Measurements from ENCODE around the gene C1QC.
A peak's percentile ranks its signal among the peaks of the same experiment; 100 is the strongest.

The C1QC gene

GRCh38 chr1:22643928-22644327 is 495 bp downstream of the C1QC start:
- Histone ChIP-seq H3K36me3 (ENCODE audit: control insufficient read depth in 1 of 2, insufficient read depth in 2 of 2, low read length in 2 of 2) (no peaks in the 10 kb centered on the region), H3K27ac (ENCODE audit: low read depth, low read length) (no peak overlapping the region), H3K4me3 (ENCODE audit: low read depth in 1 of 2, low read length in 2 of 2) (peak overlapping the region; percentile 21 to 24), H3K9ac (ENCODE audit: low read depth in 1 of 2, low read length in 2 of 2) (no peak overlapping the region), H3K9me3 (ENCODE audit: control insufficient read depth in 1 of 2, low read length in 2 of 2) (no peaks in the 10 kb centered on the region), H3K27me3 (ENCODE audit: control insufficient read depth in 1 of 2, insufficient read depth in 2 of 2, low read length in 2 of 2) (peaks cover 0 to 2% of the 10 kb centered on the region in 2 donors), H3K4me1 (ENCODE audit: control insufficient read depth in 1 of 2, insufficient read depth in 2 of 2, low read length in 2 of 2) (peaks cover 0 to 3% of the 10 kb centered on the region in 2 donors)

GRCh38 chr1:22645931-22646330 is 2.5 kb downstream of the C1QC start:
- H3K4me1 ChIP-seq (ENCODE audit: control insufficient read depth in 1 of 2, insufficient read depth in 2 of 2, low read length in 2 of 2): peaks cover 0 to 3% of the 10 kb centered on the region in 2 donors
- no peak overlapping the region for H3K9ac ChIP-seq (ENCODE audit: low read depth in 1 of 2, low read length in 2 of 2)
- H3K4me3 ChIP-seq (ENCODE audit: low read depth in 1 of 2, low read length in 2 of 2): peak overlapping the region in 1 of 2 donors; percentile 34
- H3K27me3 ChIP-seq (ENCODE audit: control insufficient read depth in 1 of 2, insufficient read depth in 2 of 2, low read length in 2 of 2): peaks cover 0 to 5% of the 10 kb centered on the region in 2 donors
- no peaks in the 10 kb centered on the region for H3K36me3 ChIP-seq (ENCODE audit: control insufficient read depth in 1 of 2, insufficient read depth in 2 of 2, low read length in 2 of 2)
- H3K9me3 ChIP-seq (ENCODE audit: control insufficient read depth in 1 of 2, low read length in 2 of 2): no peaks in the 10 kb centered on the region
- no peak overlapping the region for H3K27ac ChIP-seq (ENCODE audit: low read depth, low read length)

GRCh38 chr1:22646384-22646783 is 3.0 kb downstream of the C1QC start:
- H3K4me1 ChIP-seq (ENCODE audit: control insufficient read depth in 1 of 2, insufficient read depth in 2 of 2, low read length in 2 of 2): no peaks in the 10 kb centered on the region
- H3K4me3 ChIP-seq (ENCODE audit: low read depth in 1 of 2, low read length in 2 of 2): no peak overlapping the region
- no peak overlapping the region for H3K27ac ChIP-seq (ENCODE audit: low read depth, low read length)
- H3K27me3 ChIP-seq (ENCODE audit: control insufficient read depth in 1 of 2, insufficient read depth in 2 of 2, low read length in 2 of 2): peaks cover 0 to 5% of the 10 kb centered on the region in 2 donors
- no peaks in the 10 kb centered on the region for H3K9me3 ChIP-seq (ENCODE audit: control insufficient read depth in 1 of 2, low read length in 2 of 2)
- no peaks in the 10 kb centered on the region for H3K36me3 ChIP-seq (ENCODE audit: control insufficient read depth in 1 of 2, insufficient read depth in 2 of 2, low read length in 2 of 2)
- H3K9ac ChIP-seq (ENCODE audit: low read depth in 1 of 2, low read length in 2 of 2): no peak overlapping the region

- H3K27ac ChIP-seq (ENCODE audit: low read depth, low read length): no peak overlapping the region
- no peaks in the 10 kb centered on the region for H3K9me3 ChIP-seq (ENCODE audit: control insufficient read depth in 1 of 2, low read length in 2 of 2)
- no peaks in the 10 kb centered on the region for H3K4me1 ChIP-seq (ENCODE audit: control insufficient read depth in 1 of 2, insufficient read depth in 2 of 2, low read length in 2 of 2)
- peaks cover 0 to 5% of the 10 kb centered on the region in 2 donors for H3K27me3 ChIP-seq (ENCODE audit: control insufficient read depth in 1 of 2, insufficient read depth in 2 of 2, low read length in 2 of 2)
- no peak overlapping the region for H3K9ac ChIP-seq (ENCODE audit: low read depth in 1 of 2, low read length in 2 of 2)
- H3K4me3 ChIP-seq (ENCODE audit: low read depth in 1 of 2, low read length in 2 of 2): no peak overlapping the region
- H3K36me3 ChIP-seq (ENCODE audit: control insufficient read depth in 1 of 2, insufficient read depth in 2 of 2, low read length in 2 of 2): no peaks in the 10 kb centered on the region
These were observed 6.8 kb downstream of the C1QC start for GRCh38 chr1:22650089-22650693.

GRCh38 chr1:22651941-22652856 is 8.8 kb downstream of the C1QC start:
- H3K27me3 ChIP-seq (ENCODE audit: control insufficient read depth in 1 of 2, insufficient read depth in 2 of 2, low read length in 2 of 2): peaks cover 0 to 16% of the 10 kb centered on the region in 2 donors

GRCh38 chr1:22652881-22653316 is 9.5 kb downstream of the C1QC start, which contains the start of gene C1QB:
TSS of gene C1QB (plus strand) at chr1:22653236. CDS start at chr1:22659463, 6,227 bp downstream.
- H3K4me3 ChIP-seq (ENCODE audit: low read depth in 1 of 2, low read length in 2 of 2): peak within 1 kb of the TSS; percentile 30 to 32
- no peak within 1 kb of the TSS for H3K27ac ChIP-seq (ENCODE audit: low read depth, low read length)
- no peaks in the 10 kb centered on the region for H3K36me3 ChIP-seq (ENCODE audit: control insufficient read depth in 1 of 2, insufficient read depth in 2 of 2, low read length in 2 of 2)
- peak within 1 kb of the TSS in 1 of 2 donors; percentile 23 for H3K9ac ChIP-seq (ENCODE audit: low read depth in 1 of 2, low read length in 2 of 2)
- peaks cover 0 to 18% of the 10 kb centered on the region in 2 donors for H3K27me3 ChIP-seq (ENCODE audit: control insufficient read depth in 1 of 2, insufficient read depth in 2 of 2, low read length in 2 of 2)
- H3K9me3 ChIP-seq (ENCODE audit: control insufficient read depth in 1 of 2, low read length in 2 of 2): no peaks in the 10 kb centered on the region
- no peaks in the 10 kb centered on the region for H3K4me1 ChIP-seq (ENCODE audit: control insufficient read depth in 1 of 2, insufficient read depth in 2 of 2, low read length in 2 of 2)

More at GRCh38 chr1:22651941-22652856, 8.8 kb downstream of the C1QC start:
- Histone ChIP-seq H3K27ac (ENCODE audit: low read depth, low read length) (no peak overlapping the region), H3K4me3 (ENCODE audit: low read depth in 1 of 2, low read length in 2 of 2) (no peak overlapping the region), H3K9ac (ENCODE audit: low read depth in 1 of 2, low read length in 2 of 2) (no peak overlapping the region), H3K9me3 (ENCODE audit: control insufficient read depth in 1 of 2, low read length in 2 of 2) (no peaks in the 10 kb centered on the region), H3K36me3 (ENCODE audit: control insufficient read depth in 1 of 2, insufficient read depth in 2 of 2, low read length in 2 of 2) (no peaks in the 10 kb centered on the region), H3K4me1 (ENCODE audit: control insufficient read depth in 1 of 2, insufficient read depth in 2 of 2, low read length in 2 of 2) (no peaks in the 10 kb centered on the region)

DNA sequence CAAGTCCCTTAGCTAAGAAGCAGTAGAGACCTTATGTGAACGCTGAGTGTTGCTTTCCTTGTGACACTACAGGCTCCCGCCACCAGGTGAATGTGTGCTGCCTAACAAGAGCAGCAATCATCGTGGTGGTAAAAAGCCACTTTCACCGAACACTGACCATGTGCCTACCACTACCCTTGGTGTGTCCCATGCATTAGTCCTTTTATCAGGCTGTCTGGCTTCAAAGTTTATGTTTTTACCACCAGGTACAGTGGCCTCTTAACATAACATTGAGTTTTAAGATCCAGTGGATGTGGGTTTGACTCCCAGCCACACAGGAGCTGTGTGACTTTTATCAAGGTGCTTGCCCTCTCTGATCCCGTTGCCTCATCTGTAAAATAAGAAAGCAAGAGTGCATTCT is 11.3 kb downstream of the C1QC start:
- Histone ChIP-seq H3K9me3 (ENCODE audit: control insufficient read depth in 1 of 2, low read length in 2 of 2) (no peaks in the 10 kb centered on the region), H3K27me3 (ENCODE audit: control insufficient read depth in 1 of 2, insufficient read depth in 2 of 2, low read length in 2 of 2) (peaks cover 0 to 23% of the 10 kb centered on the region in 2 donors), H3K9ac (ENCODE audit: low read depth in 1 of 2, low read length in 2 of 2) (peak overlapping the region in 1 of 2 donors; percentile 7), H3K27ac (ENCODE audit: low read depth, low read length) (no peak overlapping the region), H3K4me3 (ENCODE audit: low read depth in 1 of 2, low read length in 2 of 2) (peak overlapping the region in 1 of 2 donors; percentile 30), H3K4me1 (ENCODE audit: control insufficient read depth in 1 of 2, insufficient read depth in 2 of 2, low read length in 2 of 2) (no peaks in the 10 kb centered on the region), H3K36me3 (ENCODE audit: control insufficient read depth in 1 of 2, insufficient read depth in 2 of 2, low read length in 2 of 2) (no peaks in the 10 kb centered on the region)

DNA sequence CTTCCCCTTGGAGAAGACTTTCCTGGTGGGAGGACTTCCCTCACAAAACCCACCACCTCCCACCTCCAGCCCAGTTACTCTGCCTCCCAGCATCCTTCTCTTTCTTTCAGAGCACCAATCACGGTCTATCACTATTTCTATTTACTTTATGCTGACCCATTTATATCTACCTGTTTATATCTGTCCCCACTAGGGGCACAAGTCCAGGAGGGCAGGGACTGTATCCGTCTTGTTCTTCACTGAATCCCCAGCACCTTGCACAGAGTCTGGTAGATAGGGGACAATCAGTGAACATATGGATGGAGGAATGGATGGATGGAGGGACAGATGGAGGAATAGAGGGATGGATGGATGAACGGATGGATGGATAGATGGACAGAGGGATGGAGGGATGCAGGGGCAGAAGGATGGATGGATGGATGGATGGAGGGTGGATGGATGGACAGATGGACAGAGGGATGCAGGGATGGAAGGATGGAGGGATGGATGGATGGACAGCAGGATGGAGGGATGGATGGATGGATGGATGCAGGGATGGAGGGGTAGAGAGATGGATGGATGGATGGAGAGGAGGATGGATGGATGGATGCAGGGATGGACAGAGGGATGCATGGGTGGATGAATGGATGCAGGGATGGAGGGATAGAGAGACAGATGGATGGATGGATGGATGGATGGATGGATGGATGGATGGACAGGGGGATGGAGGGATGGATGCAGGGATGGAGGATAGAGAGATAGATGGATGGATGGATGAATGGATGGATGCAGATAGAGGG is 15.1 kb downstream of the C1QC start:
- no peak overlapping the region for H3K4me3 ChIP-seq (ENCODE audit: low read depth in 1 of 2, low read length in 2 of 2)
- H3K9ac ChIP-seq (ENCODE audit: low read depth in 1 of 2, low read length in 2 of 2): no peak overlapping the region
- no peaks in the 10 kb centered on the region for H3K9me3 ChIP-seq (ENCODE audit: control insufficient read depth in 1 of 2, low read length in 2 of 2)
- peaks cover 0 to 23% of the 10 kb centered on the region in 2 donors for H3K27me3 ChIP-seq (ENCODE audit: control insufficient read depth in 1 of 2, insufficient read depth in 2 of 2, low read length in 2 of 2)
- H3K36me3 ChIP-seq (ENCODE audit: control insufficient read depth in 1 of 2, insufficient read depth in 2 of 2, low read length in 2 of 2): no peaks in the 10 kb centered on the region
- H3K4me1 ChIP-seq (ENCODE audit: control insufficient read depth in 1 of 2, insufficient read depth in 2 of 2, low read length in 2 of 2): peaks cover 0 to 3% of the 10 kb centered on the region in 2 donors
- H3K27ac ChIP-seq (ENCODE audit: low read depth, low read length): no peak overlapping the region

DNA sequence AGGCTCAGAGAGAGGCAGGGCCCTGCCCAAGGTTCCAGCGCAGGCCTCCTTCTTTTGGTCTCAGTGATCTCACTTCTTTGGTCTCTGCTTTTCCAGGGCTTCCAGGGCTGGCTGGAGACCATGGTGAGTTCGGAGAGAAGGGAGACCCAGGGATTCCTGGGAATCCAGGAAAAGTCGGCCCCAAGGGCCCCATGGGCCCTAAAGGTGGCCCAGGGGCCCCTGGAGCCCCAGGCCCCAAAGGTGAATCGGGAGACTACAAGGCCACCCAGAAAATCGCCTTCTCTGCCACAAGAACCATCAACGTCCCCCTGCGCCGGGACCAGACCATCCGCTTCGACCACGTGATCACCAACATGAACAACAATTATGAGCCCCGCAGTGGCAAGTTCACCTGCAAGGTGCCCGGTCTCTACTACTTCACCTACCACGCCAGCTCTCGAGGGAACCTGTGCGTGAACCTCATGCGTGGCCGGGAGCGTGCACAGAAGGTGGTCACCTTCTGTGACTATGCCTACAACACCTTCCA is 17.3 kb downstream of the C1QC start:
- Histone ChIP-seq H3K4me1 (ENCODE audit: control insufficient read depth in 1 of 2, insufficient read depth in 2 of 2, low read length in 2 of 2) (peaks cover 0 to 3% of the 10 kb centered on the region in 2 donors), H3K9ac (ENCODE audit: low read depth in 1 of 2, low read length in 2 of 2) (no peak overlapping the region), H3K27me3 (ENCODE audit: control insufficient read depth in 1 of 2, insufficient read depth in 2 of 2, low read length in 2 of 2) (peaks cover 0 to 19% of the 10 kb centered on the region in 2 donors), H3K36me3 (ENCODE audit: control insufficient read depth in 1 of 2, insufficient read depth in 2 of 2, low read length in 2 of 2) (no peaks in the 10 kb centered on the region), H3K27ac (ENCODE audit: low read depth, low read length) (no peak overlapping the region), H3K4me3 (ENCODE audit: low read depth in 1 of 2, low read length in 2 of 2) (no peak overlapping the region), H3K9me3 (ENCODE audit: control insufficient read depth in 1 of 2, low read length in 2 of 2) (no peaks in the 10 kb centered on the region)

Data from duodenal mucosa (tissue), 2 donors.